Hematopoietic multipotent progenitor cell treated with erythropoietin and hydrocortisone succinate and interleukin-3 and kit ligand, for 6 days (in vitro differentiated cells): Measurements from ENCODE around the gene WBP1.
A peak's percentile ranks its signal among the peaks of the same experiment; 100 is the strongest.

Experiments
- DNase-seq: peaks from one replicate; pipeline ENCODE4 v3.0.0-alpha.2; 2015

The WBP1 gene

DNA sequence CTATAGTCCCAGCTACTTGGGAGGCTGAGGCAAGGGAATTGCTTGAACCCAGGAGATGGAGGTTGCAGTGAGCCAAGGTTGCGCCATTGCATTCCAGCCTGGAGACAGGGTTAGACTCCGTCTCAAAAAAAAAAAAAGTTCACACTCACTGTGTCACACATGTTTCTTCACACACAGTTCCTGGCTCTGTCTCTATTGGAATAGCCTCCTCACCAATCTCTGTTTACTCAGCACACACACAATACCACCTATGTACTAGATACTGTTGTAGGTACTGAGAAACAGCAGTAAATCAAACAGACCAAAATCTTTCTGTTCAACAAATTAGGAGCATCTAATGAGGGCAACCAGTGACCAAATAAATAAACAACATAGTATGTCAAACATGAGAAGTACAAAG is 27.9 kb downstream of the WBP1 start:
- DNase-seq: no peak

DNA sequence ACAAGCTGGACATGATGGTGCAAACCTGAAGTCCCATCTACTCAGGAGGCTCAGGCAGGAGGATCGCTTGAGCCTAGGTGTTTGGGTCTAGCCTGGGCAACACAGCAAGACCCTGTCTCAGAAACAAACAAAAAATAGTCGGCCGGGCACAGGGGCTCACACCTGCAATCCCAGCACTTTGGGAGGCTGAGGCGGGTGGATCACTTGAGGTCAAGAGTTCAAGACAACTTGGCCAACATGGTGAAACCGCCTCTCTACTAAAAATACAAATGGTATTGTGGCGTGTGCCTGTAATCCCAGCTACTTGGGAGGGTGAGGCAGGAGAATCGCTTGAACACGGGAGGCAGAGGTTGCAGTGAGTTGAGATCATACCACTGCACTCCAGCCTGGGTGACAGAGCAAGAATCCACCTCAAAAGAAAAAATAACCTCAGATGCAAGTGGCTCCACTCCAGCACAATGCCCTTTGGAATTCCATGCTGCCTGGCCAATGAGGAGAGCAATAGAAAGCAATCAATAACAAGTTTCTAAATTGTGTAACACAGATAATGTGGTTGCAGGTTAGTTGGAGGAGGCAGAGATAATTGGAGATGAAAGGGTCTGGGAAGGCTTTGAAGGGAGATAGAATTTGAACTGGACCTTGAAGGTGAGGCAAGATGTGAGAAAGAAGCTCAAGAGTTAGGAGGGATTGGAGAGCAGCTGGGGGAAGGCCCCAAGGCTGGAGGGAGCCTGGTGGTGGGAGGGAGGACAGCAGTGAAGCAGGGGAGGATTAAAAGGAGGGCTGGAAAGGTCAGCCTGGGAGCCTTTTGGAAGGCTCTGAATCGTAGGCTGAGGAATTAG is 30.6 kb downstream of the WBP1 start:
- DNase-seq: no peak

DNA sequence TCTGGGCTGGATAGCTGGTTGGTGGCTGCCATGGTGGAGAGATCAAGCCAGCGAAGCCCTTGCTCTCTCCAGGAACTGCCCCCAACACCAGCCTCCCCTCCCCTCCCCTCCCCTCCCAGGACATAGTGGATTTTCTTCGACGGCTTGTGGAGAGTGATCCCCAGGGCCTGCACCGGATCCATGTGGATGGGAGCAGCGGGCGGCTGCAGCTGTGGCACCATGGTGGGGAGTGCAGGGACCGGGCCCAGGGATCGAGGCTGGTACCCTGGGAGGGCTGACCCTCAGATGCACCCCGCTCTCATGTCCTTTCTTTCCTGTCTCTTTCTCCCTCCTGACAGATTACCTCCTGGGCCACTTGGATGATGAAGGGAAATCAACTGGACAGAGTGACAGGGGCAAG is 31.7 kb downstream of the WBP1 start:
- DNase-seq: no peak

DNA sequence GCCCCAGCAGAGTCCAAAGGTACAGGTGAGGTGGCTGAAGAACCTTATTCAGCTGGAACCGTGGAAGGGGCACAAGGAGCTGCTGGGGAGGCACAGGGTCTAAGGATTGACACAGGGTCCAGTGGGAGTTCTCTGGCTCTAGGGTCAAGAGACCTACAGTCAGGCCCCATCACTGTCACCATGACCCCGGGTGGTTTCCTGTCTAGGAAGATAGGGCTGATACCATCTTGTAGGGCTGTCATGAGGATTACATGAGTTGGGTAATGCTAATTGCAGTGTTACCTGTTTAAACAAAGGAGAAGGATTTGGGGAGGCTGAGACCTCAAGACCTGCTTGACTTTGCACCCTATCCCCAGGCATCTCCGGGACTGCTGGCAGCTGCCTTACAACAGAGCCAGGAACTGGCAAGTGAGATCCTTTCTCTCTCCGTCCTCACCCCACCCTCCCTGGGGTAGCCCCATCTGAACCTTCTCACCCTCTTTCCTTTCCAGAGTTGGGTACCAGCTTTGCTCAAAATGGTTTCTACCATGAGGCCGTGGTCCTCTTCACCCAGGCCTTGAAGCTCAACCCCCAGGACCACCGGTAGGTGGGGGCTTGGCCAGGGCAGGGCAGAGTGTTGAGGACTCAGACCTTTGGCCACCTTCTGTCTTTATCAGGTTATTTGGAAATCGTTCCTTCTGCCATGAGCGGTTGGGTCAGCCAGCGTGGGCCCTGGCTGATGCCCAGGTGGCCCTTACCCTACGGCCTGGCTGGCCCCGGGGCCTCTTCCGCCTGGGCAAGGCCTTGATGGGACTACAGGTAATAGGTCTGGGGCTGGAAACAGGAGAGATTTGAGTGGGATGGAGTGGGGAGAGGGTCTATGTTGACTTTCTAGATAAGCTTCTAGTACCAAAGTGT is 33.7 kb downstream of the WBP1 start:
- DNase-seq: no peak

DNA sequence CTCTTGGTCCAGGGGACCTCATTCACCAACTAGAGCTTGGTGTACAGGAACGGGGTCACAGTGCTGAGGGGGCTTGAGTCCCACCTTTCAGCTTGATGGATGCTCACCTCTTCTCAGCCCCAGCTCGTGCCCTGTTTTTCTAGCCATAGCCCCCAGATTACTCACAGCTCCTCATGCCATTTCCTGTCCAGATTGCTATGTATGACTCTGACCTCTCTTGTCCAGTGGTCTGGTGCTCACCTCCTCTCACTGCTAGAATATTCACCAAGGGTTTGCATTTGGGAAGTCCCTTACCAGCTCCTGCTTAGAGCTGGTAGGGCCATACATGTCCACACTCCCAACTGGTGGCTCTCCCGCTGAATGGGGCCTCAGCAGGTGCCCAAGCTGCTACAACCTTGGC is 35.3 kb downstream of the WBP1 start:
- DNase-seq: no peak

DNA sequence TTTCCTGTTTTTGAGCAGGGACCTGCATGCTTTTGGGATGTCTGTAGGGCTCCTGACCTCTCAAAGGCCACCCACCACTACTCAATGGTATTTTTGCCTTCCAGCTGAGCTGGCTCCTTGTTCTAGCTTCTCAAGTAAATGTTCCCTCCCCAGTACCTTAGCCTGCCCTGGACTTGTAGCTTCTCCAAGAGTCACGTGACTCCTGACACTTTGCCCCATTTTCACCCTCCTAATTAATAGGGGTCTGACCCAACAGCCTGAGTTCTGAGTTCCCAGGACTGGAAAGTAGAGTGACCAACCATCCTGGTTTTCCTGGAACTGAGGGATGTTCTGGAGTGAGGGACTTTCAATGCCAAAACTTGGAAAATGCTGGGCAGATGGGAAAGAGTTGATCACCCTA is 37.2 kb downstream of the WBP1 start:
- no peak for DNase-seq

DNA sequence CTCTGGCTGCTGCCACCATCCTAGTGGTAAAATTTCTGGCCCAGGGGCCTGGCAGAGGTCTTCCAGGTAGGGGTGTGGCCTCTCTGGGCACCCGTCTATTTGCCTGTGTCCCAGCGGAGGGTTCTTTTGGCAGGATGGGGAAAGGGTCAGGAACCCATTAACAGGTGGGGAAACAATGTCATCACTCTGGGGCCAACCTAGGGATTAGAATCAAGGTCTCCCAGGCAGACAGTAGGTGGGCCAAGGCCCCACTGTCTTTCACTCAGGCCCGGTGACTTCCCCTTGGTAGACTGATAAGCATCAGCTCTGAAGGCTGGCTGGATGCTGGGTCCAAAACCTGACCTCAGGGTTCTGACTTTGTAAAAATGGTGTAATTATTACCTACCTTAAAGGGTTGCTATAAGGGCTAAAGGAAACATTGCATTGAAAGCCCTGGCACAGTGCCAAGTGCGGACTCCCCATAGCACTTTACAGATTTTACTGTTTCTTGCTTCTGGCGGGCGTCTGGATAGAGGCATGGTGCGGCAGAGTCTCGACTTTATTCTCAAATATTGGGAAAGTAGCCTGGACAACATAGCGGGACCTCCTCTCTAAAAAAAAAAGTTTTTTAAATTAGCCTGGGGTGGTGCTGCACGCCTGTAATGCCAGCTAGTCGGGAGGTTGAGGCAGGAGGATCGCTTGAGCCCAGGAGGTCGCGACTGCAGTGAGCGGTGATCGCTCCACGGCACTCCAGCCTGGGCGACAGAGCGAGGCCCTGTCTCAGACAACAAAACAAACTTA is 38.9 kb downstream of the WBP1 start:
- DNase-seq: no peak

DNA sequence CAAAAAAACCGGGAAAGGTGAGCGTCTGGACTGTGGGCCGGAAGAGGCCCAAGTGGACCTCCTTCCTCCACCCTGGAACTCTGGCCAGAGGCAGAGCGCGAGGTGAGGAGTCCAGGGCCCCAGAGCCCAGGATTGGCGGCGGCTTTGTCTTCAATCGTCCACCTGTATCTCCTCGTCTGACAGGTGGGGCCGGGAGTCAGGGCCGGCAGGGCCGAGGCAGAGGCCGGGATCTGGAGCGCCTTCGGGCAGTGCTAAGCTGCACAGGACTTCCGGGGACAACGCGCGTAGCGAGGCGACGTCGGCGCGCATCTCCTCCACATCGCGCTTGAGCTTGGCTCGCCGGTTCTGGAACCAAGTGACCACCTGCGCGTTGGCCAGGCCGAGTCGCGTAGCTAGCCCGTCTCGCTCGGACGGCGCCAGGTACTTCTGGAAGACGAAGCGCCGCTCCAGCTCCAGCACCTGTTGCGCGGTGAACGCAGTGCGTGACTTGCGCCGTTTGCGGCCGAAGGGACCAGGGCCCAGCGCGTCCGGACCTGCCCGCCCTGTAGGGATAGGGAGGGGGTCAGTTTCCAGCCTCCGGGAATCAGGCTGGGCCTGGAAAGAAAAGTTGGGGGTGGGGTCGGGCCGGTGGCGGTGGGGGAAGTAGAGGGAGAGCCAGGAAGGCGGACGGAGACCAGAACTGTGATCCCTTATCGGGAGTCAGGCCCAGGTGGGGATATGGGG is 39.7 kb downstream of the WBP1 start:
- peak; percentile 53 for DNase-seq

DNA sequence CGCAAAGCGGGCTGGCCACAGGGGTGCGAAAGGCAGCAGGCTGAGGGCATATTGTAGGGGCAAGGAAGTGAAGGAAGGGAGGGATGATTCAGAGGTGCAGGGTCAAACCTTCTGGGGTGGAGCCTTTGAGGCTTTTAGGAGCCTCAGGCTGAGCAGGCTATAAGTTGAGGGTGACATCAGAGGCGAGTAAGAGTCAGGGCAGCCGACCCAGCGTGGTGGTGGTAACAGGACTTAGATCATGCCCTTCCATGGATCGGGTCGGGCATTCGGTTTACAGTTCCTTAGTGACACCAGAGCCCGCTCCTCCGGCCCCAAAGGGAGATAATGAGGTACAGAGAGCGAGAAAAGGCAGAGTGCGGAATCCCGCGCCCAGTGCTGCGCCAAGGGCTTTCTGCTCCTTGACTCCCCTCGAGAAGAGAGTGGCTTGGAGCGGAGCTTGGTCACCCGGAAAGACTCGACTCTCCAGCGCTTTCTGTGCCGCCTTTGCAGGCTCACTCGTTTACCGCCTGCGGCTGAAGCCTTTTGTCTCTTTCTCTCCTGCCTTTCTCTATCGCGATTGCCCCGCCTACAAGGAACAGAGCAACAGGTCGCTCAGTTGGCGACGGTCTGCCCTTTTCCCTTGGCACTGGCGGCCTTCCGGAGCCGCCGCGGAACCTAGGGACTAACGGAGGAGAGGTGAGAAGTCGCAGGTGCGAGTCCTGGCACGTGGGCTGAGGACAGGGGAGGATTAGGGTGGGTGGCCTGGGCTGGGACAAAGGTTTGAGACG is 40.4 kb downstream of the WBP1 start:
- DNase-seq: peak; percentile 65

DNA sequence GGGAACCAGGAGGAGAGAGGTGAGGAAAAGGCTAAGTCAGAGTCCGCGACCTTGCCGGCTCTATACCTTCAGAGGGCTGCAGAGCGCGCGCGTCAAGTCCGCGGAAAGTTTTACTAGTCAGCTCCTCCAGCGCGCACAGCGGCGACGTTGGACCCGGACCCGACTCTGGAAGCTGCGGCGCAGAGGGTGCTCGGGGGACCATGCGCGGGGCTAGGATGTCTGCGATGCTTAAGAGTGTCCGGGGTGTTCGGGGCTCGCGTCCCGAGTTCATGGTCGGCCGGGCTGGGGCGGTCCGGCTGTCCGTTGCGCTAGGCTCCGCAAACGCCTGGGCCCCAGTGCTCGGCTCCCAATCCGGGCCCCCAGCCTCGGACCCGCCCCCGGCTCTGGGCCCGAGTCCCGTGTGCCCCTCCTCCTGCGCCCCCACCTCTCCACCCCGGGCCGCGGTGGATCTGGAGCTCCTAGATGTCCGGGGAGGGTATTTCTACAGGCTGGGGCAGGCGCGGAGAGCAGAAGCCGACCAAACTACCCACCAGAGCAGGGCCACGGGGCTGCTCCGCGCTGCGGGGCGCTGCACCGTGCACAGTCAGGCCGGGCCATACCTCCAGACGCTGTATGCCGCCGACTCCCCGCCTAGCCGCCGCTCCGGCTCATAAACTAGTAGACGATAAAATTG is 41.2 kb downstream of the WBP1 start, which contains the start of gene LBX2:
TSS of gene LBX2 (minus strand) at position 337 of the 673 bp plus-strand sequence. CDS start at position 271, 66 bp downstream.
- peak; percentile 67 for DNase-seq

DNA sequence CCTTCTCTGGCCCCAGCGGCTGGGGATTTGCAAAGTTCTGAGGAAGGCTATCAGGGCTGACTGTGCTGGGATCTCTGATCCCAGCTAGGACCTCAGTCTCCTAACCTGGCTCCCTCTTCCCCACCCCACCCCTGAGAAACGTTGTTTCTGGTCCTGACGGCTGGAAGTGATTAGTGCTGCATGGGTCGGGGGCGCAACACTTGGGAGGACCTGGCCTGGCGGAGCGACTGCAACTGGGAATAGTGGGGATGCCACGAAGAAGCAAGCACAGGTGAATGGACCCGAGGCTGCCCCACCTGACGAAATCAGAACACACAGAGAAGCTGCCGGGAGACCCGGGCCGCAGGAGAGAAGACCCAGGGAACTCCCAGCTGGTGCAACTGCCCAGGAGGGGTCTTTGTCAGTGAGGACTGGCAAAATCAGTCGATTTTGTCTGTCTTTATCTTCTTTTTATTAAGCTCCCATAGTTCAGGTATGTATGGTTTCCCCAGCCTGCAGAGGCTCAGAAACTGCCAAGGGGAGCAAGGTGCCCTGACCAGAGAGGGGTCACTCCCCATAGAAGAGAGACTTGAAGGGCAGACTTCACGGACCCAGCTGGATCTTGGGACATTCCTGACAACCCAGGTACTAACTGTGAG is 41.8 kb downstream of the WBP1 start:
- DNase-seq: no peak

DNA sequence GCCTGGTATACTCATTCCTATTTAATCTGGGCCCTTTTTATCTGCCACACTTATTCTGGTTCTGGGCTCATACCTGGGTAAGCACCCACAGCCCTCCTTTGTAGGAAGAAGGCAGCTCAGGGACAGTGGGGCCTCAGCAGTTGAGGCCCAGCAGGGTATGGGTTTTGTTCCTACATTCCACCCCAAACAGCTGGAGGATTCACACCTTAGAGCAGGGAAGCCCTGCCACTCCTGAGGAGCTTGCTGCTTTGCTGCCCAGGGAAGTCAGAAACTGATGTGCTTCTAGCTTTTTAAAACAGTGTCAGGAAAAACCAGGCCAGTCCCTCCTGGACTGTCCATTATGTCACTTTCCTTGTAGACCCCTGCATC is 42.3 kb downstream of the WBP1 start:
- DNase-seq: no peak

DNA sequence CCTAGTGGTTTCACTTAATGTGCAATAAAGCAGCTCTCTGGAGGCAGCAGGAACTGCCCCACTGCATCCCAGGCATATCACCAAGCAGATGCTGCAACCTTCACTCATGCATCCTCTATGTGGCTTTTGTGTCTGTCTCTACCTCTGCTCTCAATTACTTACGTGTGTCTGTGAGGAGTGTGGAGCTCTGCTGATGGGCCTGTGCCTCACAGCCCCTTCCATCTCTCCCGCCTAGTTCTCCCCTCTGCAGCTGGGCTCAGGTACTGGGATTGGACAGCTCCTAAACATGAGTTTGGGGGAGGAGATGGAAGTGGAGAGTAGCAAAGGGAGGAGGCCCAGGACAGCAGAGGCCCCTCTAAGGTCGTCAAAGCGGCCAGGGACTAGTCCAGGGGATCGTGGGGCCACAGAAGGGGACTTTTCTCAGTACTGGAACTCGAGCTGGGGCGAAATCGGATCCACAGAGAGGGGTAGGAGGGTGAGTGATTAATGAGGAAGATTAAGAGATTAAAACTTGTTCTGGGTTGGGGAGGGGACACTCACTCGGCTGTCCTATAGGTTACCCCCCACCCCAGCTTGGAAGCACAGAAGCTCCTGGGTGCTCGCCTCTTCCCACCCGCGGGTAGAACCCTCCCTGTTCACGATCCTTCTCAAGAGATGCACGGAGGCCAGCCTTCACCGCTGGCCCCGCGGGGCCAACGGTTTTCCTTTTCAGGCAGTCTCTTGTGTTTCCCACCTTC is 43.3 kb downstream of the WBP1 start:
- no peak for DNase-seq

DNA sequence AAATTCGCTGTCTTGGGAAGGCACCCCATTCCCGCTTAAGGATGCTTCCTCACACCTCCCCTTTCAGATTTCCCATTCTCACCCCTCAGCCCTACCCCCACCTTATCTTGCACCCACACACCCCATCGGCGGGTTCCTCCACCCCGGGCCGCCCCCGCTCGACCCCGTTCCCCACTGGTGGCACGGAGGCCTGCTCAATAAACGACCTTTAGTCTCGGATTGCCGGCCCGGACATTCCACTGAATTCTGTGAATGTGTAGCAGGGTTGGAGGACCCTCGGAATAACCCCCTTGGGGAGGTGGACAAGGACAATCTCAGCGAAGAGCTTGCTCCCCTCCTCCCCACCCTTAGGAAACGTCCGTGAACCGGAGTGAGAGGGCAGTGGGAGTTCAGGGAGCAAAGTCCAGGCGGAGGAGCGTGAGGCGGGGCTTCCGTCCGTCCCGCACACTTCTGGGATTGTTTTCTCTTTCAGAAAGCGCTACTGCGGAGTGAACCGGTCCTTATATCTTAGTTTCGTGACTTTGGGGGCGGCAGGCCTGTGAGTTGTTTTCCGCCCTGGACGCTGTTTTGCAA is 44.0 kb downstream of the WBP1 start:
- no peak for DNase-seq

DNA sequence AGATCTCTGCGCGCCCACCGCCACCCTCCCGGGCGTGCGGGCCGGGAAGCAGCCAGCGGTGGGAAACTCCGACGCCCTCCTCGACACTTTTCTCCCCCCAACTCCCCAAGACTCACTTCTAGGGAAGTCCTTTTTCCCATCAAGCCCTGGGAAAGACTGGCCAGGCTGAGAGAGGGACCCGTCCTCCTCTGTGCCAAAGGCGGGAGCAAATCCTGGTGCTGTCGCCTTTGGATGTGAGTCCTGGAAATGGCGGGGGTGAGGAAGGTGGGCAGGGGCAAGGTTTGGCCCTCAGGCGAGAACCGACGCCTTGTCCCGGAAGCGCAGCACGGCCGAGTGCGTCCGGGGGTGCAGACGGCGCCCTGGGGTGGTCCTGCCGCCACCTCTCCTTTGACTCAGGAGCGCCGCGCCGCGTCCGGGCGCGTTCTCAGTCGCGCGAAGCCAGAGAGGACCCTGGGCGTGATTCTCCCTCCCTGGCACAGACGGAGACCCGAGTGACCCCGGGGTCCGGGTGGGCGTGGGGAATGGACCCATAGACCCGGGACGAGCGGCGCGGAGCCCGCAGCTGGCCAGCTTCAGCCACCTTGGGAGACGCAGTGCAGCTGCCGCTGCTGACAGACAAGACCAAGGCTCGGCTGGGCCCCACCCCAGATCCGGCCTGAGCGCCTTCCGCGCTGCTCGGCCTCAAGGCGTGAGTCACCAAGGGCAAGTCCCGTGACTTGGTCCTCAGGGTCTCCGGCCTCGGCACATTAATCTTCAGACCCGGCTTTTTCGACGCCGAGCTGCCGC is 44.7 kb downstream of the WBP1 start:
- DNase-seq: peak; percentile 88

DNA sequence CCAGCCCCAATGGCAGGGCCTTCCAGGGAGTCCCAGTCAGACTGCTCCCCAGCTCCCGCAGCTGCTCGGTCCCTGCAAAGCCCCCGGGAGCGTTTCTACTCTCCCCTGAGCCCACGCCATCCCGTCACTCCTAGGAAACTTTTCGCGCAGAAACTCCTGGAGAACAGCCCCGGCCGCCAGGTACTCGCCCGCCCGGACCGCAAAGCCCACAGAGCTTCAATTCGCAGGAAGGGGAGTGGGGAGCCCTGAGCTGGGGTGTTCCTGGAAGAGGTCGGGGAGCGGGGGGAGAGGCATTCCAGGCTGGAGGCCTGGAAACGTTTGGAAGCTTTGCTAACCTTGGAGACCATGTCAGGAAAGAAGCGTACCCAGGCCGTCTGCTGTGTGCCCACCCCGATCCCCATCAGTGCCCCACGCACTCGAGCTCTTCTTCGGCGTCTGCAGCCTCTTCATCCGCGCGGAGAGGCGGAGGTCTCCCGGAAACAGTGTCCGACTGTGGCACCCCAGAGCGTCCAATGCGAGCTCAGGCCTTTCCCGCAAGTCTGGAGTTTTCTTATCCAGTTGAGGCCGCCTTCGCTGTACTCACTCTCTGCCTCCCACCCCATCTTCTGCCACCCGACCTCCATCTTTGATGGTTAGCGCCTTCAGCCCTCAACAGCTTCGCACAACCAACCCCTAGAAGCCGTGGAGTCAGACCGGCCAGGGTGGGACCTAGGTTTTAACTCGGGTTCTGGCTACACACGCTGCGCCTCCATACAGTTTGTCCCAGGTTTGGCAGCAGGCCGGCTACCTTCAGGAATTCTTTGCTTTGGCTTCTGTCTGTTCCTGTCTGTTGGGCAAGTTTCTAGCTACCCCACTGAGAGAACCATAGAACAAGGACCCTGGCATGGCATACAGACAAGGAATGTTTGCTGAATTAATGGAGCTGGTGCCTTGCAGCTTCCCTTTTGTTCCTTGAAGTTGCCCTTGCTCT is 45.6 kb downstream of the WBP1 start:
- DNase-seq: no peak

DNA sequence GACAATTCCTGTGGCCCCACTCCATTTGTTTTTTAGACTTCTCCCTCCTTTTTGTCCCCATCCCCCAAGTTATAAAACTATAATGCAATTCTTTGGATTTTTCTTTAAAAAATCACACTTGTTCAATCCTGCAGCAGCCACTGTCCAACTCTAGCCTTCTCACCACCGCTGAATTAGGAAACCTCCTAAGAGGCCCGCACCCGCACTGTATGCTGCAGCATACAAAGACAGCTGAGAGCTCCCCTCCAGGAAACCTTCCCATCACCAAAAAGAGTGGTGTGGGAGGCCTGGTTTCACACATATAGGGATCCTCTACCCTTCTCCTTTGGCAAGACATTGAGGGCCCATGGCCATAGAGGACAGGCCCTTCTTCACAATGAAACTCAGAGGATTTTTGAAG is 46.4 kb downstream of the WBP1 start:
- no peak for DNase-seq
